ENCODE data around the gene EYS.

DNA sequence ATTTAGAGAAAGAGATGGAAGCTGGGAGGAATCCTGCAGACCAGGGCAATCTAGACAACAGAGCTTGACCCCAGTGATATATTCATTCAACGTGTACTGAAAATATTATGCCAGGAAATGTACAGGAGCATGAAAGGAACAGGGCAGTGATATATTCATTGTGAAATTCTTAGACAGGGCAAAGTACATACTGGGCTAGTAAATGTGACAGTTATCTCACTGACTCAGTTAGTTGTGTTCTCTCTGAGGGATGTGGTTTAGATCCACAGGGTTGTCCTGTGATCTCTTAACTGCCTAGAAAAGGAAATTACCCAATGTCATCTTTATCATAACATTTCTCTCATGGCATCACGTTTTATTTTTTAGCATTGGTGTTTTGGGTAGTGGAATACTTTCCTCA is 891.3 kb downstream of the EYS start:
- TF ChIP-seq, protein P1, sequence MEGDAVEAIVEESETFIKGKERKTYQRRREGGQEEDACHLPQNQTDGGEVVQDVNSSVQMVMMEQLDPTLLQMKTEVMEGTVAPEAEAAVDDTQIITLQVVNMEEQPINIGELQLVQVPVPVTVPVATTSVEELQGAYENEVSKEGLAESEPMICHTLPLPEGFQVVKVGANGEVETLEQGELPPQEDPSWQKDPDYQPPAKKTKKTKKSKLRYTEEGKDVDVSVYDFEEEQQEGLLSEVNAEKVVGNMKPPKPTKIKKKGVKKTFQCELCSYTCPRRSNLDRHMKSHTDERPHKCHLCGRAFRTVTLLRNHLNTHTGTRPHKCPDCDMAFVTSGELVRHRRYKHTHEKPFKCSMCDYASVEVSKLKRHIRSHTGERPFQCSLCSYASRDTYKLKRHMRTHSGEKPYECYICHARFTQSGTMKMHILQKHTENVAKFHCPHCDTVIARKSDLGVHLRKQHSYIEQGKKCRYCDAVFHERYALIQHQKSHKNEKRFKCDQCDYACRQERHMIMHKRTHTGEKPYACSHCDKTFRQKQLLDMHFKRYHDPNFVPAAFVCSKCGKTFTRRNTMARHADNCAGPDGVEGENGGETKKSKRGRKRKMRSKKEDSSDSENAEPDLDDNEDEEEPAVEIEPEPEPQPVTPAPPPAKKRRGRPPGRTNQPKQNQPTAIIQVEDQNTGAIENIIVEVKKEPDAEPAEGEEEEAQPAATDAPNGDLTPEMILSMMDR (IDR thresholded peaks at IDR 0.05) = no peak
- no peak for TF ChIP-seq POLR2A (IDR thresholded peaks at IDR 0.05)

Measured in breast epithelium (tissue), 3 donors.